HG03442 (cell line): ENCODE measurements around the gene LITAFD.
"Not testable (repeated sequence)": the region's sequence is repeated elsewhere in the genome, so short reads cannot be mapped to it uniquely, and the experiment has no call there.

Experiments used
- ATAC-seq: cut with Tn5 transposase; IDR thresholded peaks from one replicate; pipeline ENCODE4 v1.9.1; 2021; ENCODE audit warnings: mild to moderate bottlenecking, moderate library complexity; ENCODE audit not compliant: unreplicated experiment

Gene LITAFD

GRCh38 chr16:8882041-8882617 lies at the start of gene LITAFD:
Gene LITAFD (plus strand): TSS chr16:8882351. CDS start chr16:8884356, 2,005 bp downstream.
- no peak for ATAC-seq

GRCh38 chr16:8832717-8833105 lies 49.4 kb upstream of the LITAFD start:
- ATAC-seq: no peak

GRCh38 chr16:8836797-8837196 lies 45.4 kb upstream of the LITAFD start:
- not testable (repeated sequence) for ATAC-seq

- not testable (repeated sequence) for ATAC-seq
Observed at GRCh38 chr16:8837594-8837993, 44.6 kb upstream of the LITAFD start.

GRCh38 chr16:8842016-8842415 lies 40.1 kb upstream of the LITAFD start:
- not testable (repeated sequence) for ATAC-seq

GRCh38 chr16:8843296-8843695 lies 38.9 kb upstream of the LITAFD start:
- ATAC-seq: not testable (repeated sequence)

- ATAC-seq: no peak
Observed at GRCh38 chr16:8845699-8846298, 36.4 kb upstream of the LITAFD start.

- ATAC-seq: no peak
Observed at GRCh38 chr16:8846401-8846932, 35.7 kb upstream of the LITAFD start.

GRCh38 chr16:8847145-8847544 lies 35.0 kb upstream of the LITAFD start:
- no peak for ATAC-seq

GRCh38 chr16:8847623-8848022 lies 34.5 kb upstream of the LITAFD start:
- no peak for ATAC-seq

- no peak for ATAC-seq
Observed at GRCh38 chr16:8848231-8848938, 33.8 kb upstream of the LITAFD start.

- no peak for ATAC-seq
Observed at GRCh38 chr16:8848939-8849391, 33.2 kb upstream of the LITAFD start.

- no peak for ATAC-seq
Observed at GRCh38 chr16:8849411-8850011, 32.6 kb upstream of the LITAFD start.

GRCh38 chr16:8850279-8850885 lies 31.8 kb upstream of the LITAFD start:
- no peak for ATAC-seq

- ATAC-seq: no peak
Observed at GRCh38 chr16:8851761-8852403, 30.3 kb upstream of the LITAFD start.

GRCh38 chr16:8852534-8852933 lies 29.6 kb upstream of the LITAFD start:
- ATAC-seq: no peak

GRCh38 chr16:8853150-8853549 lies 29.0 kb upstream of the LITAFD start:
- no peak for ATAC-seq

GRCh38 chr16:8853611-8854010 lies 28.5 kb upstream of the LITAFD start:
- ATAC-seq: no peak

GRCh38 chr16:8854298-8854948 lies 27.7 kb upstream of the LITAFD start:
- no peak for ATAC-seq
